GM21723 (cell line): Measurements from ENCODE around the gene MYO1E.
"Not testable (repeated sequence)": the region's sequence is repeated elsewhere in the genome, so short reads cannot be mapped to it uniquely, and the experiment has no call there.

Experiments used
- ATAC-seq: cut with Tn5 transposase; IDR thresholded peaks from one replicate; pipeline ENCODE4 v1.9.1; 2021; ENCODE audit warnings: mild to moderate bottlenecking, moderate library complexity; ENCODE audit not compliant: unreplicated experiment

Gene MYO1E

GRCh38 chr15:59296181-59296617 lies 76.5 kb downstream of the MYO1E start:
- ATAC-seq, result no peak

GRCh38 chr15:59295261-59296001 lies 77.2 kb downstream of the MYO1E start:
- ATAC-seq, result no peak

- ATAC-seq, result no peak
Measured at GRCh38 chr15:59294574-59295260, 78.0 kb downstream of the MYO1E start.

- no peak for ATAC-seq
Measured at GRCh38 chr15:59292442-59293151, 80.1 kb downstream of the MYO1E start.

GRCh38 chr15:59291213-59291549 lies 81.5 kb downstream of the MYO1E start:
- no peak for ATAC-seq

- no peak for ATAC-seq
Measured at GRCh38 chr15:59290295-59291212, 82.1 kb downstream of the MYO1E start.

- ATAC-seq, result no peak
Measured at GRCh38 chr15:59289574-59289973, 83.1 kb downstream of the MYO1E start.

GRCh38 chr15:59283717-59284391 lies 88.8 kb downstream of the MYO1E start:
- no peak for ATAC-seq

GRCh38 chr15:59282515-59283337 lies 89.9 kb downstream of the MYO1E start:
- no peak for ATAC-seq

- no peak for ATAC-seq
Measured at GRCh38 chr15:59281699-59282098, 91.0 kb downstream of the MYO1E start.

- no peak for ATAC-seq
Measured at GRCh38 chr15:59280855-59281254, 91.8 kb downstream of the MYO1E start.

GRCh38 chr15:59280292-59280691 lies 92.4 kb downstream of the MYO1E start:
- not testable (repeated sequence) for ATAC-seq

- ATAC-seq, result no peak
Measured at GRCh38 chr15:59279023-59279422, 93.6 kb downstream of the MYO1E start.

GRCh38 chr15:59278120-59278519 lies 94.6 kb downstream of the MYO1E start:
- ATAC-seq, result no peak

GRCh38 chr15:59276225-59277178 lies 96.2 kb downstream of the MYO1E start:
- no peak for ATAC-seq

GRCh38 chr15:59274126-59274970 lies 98.3 kb downstream of the MYO1E start:
- ATAC-seq, result peak; percentile 63

GRCh38 chr15:59273234-59273633 lies 99.4 kb downstream of the MYO1E start:
- no peak for ATAC-seq
